KBM-7 (cell line): Measurements from ENCODE around the gene PCYT2.

Experiments
- DNase-seq: peaks from one replicate; pipeline ENCODE4 v3.0.0-alpha.2; 2015
- in situ Hi-C: fragments of 300-500 bp; cut with MboI; formaldehyde crosslinking; loops from 2 replicates; pipeline ENCODE4 v1.14.3; 2020; ENCODE audit warnings: low sequenced_read_pairs, low pct_unique_long_range_greater_than_20kb, mixed read lengths

Gene PCYT2

DNA sequence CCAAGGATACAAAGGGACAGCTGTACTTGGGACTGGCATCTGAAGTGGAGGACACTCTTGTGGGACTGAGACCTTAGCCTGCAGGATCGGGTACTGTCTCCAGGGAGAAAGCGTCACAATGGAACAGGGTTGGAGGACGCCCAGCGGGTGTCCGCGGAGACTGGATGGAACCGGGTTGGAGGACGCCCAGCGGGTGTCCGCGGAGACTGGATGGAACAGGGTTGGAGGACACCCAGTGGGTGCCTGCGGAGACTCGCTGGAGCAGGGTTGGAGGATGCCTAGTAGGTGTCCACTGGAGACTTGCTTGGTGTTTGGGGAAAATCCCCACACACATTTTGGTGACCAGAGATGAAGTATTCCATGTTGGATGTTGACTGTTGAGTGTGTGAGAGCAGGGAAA, 36.0 kb upstream of the PCYT2 start, which contains the start of gene MYADML2:
TSS of gene MYADML2 (minus strand) at position 45 of the 400 bp plus-strand sequence. CDS start 5,492 bp downstream, outside the sequence.
- DNase-seq: no peak
- in situ Hi-C loops: no loop called here

DNA sequence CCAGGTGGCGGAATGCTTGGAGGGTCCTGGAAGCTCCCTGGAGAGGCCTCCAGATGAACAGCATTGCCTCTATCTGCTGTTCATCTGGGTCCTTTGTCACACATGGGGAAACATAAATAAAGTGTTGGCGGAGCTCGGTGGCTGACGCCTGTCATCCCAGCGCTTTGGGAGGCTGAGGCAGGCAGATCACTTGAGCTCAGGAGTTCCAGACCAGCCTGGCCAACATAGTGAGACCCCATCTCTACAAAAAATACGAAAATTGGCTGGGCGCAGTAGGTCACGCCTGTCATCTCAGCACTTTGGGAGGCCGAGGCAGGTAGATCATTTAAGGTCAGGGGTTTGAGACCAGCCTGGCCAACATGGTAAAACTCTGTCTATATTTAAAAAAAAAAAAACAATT, 33.7 kb upstream of the PCYT2 start:
- DNase-seq: no peak
- in situ Hi-C loops: no loop called here

DNA sequence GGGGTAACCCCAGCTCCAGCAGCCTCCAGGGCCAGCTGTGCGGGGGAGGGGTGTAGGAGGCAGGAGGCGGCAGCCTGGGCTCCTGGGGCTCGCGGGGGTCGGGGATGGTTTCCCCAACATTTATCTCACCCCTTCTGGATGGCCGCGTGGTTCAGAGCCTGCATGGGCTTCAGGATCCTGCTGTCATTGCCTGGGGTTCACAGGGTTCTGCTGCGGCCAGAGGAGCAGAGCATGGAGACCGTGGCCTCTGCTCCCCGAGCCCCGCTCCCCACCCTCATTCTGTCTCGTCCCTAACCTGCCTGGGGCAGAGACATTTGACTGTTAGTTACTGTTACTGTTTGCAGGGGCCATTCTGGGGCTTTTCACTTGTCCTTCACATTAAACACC, 31.0 kb upstream of the PCYT2 start:
- in situ Hi-C loops: no loop called here
- DNase-seq: no peak

DNA sequence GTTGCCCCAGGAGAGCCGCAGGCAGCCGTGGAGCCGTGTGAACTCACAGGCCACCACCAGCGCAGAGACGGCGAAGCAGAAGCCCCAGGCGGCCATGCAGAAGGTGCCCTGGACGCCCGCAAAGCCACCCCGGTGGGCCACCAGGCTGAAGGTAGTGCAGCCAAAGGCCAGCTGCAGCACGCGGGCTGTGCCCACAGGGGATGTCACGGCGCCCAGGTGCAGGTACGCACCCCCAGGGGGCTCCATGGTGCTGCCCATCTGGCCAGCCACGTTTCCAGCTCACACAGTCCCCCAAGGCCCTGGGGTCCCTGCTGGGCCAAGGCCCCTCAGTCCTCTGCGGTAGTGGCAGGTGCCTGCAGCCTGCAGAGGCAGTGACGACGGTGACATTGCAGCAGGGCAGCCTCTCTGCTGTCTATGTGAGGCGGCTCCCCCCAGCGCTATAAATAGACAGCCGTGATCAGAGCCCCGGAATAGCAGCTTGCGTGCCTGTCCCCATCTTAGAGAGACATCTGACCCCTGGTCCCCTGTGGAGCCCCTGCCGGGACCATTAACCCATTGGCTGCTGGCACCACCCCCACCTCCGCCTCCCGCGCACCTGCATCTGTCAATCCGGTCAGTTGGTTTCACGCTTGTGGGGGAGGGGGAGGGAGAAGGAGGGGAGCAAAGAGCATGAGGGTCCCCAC, 30.4 kb upstream of the PCYT2 start:
- in situ Hi-C loops: no loop called here
- DNase-seq: no peak

DNA sequence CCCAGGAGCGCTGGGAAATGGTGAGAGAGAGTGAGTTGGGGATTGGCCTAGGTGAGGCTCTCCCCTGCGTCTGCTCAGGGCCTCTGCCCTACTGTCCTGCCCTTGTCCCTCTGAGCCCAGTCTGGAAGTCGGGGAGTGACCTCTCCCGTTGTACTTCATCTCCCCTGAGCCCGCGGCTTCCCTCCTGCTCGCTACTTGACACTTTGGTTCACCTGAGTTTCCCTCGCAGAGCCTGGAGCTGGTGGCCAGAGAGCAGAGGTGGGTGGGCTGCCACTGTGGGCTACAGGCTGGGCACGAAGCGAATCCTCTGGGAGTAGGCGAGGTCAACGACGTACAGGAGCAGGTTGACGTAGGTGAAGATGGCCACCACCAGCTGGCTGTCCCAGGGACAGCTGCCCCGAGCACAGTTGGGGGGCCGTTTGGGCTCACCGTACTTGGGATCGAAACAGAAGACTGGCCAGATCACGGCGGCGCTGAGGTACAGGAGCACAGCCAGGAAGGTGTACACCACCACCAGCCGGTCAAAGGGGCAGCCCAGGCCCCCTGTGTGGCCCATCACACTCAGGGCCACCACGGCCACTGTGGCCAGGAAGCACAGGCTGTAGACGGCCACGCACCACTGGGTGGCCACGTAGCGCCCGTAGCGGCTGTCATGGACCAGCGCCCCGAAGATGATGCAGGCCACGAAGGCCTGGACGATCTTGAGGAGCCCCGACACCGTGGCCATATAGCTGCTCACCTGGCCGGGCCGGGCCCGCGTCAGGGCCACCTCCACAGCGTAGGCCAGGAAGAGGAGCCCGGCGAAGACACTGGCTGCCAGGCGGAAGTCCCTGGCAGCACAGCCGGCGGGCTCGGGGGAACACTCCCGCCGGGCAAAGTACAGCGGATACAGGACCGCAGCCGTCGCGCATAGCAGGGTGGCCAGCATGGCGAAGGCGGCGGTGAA, 29.6 kb upstream of the PCYT2 start:
- in situ Hi-C loops: no loop called here
- DNase-seq: no peak

DNA sequence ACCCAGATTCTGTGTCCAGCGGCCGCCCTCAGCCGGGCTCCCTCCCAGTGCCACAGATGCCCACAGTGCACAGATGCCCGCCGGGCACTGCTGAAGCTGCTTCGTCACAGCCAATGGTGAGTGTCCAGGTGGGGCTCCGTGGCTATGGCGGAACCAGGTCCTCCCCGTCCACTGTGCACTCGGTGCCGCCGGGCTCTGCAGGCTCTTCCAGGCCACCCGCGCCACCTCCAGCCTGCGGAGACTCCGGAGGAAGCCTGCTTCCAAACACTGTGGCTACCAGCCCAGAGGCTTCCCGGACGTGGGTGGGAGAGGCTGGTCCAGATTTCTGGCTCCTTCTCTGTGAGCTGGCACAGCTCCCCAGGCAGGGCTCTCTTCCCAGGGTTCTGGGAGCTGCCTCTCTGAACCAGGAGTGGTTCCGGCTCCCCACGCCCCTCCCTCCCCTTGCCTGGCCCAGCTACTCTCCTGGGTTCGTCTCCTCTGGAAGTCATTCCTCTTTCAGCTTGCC, 28.7 kb upstream of the PCYT2 start:
- DNase-seq: no peak
- in situ Hi-C loops: no loop called here

DNA sequence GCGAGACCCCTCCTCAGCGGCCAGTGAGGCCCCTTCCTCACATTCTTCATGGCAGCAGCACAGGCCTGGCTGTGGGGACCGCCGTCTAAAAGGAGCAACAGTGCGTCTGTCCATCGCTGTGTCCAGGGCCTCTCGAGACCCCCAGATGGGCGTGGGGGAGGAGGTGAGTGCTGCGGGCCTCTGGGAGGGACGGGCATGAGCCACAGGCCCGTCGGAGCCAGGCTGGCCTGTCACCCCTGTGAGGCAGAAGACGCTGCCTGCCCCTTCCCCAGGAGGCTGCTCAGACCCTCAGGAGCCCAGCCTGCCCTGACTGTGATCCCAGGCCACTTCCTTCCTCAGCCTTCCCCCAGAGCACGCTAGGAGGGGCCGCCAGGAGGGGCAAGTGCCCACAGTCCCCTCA, 28.0 kb upstream of the PCYT2 start:
- in situ Hi-C loops: no loop called here
- DNase-seq: no peak

DNA sequence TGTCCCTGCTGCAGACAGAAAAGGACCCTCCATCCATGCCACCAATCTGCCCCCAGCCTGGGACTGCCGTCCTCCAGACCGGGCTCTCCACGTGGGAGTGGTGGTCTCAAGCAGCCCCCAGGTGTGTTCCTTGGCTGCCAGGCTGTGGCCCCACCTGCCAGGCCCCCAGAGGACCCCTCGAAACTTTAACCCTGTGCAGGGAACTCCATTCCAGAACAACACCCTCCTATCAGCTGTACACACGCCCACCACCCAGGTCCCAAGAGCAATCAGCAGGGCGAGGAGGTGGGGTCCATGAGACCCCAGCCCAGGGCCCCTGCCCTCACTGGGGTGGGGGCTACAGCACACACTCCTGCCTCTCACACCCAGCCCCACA, 24.5 kb upstream of the PCYT2 start:
- in situ Hi-C loops: no loop called here
- no peak for DNase-seq

DNA sequence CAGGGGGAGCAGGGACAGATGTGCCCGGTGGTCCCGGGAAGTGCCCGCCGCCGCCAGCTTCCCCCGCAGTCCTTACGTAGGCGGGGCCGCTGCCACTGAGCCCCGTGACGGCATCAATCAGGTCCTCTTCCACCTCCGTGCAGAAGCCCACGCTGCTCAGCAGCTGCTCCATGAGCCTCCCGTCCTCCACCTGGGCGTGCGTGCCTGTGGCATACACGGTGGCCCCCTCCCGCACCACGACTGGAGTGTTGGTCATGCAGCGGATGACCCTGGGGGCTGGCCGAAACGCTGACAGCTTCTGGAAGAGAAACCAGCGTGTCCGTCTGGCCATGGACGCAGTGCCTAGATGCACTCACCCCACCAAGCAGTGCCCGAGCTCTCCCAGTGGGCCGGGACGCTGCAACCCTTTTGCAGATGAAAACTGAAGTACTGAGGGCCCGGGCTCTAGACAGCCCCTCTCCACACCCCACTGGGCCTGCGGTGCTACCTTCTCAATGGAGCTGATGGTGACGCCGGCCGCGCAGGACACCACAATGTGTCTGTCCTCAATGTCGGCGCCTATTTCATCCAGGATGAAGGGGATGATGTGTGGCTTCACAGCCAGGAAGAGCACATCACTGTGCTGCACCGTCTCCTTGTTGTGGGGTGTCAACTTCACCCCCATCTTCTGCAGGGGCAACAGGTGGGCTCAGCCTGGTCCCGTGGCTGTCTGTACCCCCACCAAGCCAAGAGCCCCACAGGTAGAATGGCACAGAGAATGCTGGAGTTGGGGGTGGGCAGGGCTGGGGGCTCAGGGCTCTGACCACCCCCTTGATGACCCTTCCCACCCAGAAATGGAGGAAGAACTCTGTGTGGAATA, 23.9 kb upstream of the PCYT2 start:
- in situ Hi-C loops: no loop called here
- no peak for DNase-seq

DNA sequence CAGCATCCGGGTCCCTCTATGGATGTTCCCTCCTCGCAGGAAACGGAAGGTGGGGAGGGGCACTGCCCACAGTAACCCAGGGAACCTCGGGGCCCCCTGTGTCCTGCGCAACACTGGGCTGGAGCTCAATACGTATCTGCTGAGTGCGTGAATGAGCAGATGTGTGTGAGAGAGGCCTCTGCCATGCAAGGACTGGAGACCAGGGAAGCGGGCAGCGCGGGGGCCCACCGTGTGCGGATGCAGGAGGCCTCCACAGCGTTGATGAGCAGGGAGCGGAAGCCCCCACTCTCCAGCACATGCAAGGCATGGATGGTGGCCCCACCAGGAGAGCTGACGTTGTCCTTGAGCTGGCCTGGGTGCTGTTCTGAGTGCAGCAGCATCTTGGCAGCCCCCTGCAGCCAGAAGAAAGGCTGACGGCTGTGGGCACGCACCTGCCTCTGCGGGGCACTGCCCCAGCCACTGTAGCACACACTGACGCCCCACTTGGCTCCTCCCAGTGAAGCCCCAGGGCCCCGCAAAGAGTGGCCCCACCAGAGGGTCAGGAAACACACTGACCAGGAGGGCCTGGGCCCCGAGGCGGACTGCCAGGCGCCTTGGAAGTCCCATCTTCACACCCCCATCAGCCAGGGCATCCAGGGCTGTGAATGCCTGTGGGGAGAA, 23.0 kb upstream of the PCYT2 start:
- in situ Hi-C loops: no loop called here
- DNase-seq: no peak

DNA sequence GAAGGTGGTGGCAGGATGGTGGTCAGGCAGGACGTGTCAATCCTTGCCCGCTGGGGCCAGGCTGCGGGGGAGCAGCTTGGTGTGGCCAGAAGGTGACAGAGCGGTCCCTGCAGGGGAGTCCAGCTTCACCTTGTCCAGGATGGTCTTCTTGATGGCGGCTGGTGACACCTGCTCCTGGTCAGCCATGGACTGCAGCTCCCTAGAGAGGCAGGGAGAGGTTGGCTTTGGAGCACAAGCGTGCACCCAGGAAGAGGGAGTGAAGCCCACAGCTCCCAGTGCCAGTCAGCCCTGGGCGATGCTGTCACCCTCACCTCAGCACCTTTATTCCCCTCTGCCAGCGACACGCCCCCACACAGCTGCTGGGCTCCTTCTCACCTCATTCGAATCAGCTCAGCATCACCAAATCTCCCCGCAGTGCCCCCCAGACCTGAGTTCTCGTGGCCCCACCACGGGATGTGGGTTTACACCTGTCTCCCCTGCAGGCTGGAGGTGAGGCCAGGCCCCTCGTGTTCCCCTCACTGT, 22.0 kb upstream of the PCYT2 start:
- no peak for DNase-seq
- in situ Hi-C loops: no loop called here

DNA sequence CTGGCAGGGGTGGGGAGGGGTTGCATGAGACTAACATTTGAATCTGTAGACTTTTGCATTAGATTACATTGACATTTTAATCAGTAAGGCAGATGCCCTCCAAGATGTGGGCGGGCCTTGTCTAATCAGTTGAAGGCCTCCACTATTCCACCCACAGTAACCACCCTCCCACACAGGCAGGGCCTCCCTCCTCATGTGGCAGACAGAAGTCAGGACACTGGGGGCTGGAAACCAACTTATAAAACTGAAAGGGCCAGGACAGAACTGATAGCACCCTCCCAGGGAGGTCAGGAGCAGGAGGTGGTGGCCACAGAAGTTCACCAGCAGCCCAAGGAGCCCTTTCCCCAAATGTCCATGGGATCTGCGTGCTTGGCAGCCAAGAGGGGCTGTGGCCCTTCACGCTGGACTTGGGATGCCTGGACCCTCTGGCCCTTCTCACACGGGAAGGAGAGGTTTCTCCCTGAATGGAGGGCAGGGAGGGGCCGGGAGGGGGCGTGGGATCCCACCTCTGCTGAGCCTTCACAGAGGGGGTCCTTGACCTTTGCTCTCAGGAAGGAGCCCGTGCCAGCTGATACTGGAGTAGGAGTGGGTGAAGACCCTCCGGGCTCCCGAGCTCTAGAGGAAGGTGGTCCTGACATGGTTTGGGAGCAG, 21.3 kb upstream of the PCYT2 start:
- in situ Hi-C loops: no loop called here
- no peak for DNase-seq

DNA sequence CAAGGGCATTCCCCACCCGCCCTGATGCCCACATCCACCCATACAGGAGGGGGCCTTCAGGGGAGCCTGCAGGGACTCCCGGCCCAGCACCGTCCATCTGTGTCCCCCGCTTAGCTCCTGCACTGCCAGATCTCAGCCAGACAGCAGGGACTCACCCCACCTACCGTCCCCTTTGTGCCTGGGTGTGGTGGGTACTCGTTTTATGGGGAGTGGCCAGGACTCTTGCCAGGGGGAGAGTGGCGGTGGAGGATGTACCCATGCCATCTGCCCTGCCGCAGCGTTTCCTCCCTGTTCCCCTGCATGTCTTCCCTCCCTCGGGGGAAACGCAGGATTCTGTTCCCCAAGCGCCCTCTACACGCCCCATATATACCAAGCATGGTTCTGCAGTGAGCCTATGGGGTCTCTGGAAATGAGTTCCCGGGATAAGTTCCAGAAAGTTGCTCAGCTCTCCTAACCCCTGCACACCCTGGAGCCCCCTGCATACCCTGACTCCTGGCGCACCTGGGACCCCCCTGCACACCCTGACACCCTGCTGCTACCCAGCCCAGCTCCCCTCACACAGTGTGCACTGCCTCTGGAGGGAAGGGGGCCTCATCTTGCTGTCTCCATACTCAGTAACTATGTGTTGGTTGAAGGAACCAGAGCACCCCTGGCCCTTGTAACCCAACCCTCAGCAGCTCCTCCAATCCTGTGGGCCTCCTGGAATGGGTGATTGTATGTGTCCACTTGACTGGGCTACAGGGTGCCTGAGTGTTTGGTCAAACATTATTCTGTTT, 20.5 kb upstream of the PCYT2 start:
- in situ Hi-C loops: no loop called here
- DNase-seq: no peak

DNA sequence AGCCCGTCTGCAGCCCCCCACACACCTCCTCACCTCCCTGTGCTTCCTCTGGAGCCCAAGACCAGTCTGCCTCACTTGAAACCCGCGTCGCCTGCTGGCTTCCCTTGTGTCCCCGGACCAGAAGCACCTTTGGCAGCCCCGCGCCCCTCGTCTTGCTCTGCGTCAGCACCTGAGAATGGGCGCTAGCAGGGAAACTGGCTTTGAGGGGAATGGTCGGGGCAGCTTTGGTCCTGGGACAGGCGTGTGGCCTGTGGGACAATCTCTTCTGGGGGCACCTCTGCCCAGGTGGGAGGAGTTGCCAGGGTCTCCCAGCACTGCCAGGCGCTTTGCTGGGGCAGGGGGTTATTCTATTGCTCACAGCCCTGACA, 20.0 kb upstream of the PCYT2 start:
- in situ Hi-C loops: no loop called here
- no peak for DNase-seq

DNA sequence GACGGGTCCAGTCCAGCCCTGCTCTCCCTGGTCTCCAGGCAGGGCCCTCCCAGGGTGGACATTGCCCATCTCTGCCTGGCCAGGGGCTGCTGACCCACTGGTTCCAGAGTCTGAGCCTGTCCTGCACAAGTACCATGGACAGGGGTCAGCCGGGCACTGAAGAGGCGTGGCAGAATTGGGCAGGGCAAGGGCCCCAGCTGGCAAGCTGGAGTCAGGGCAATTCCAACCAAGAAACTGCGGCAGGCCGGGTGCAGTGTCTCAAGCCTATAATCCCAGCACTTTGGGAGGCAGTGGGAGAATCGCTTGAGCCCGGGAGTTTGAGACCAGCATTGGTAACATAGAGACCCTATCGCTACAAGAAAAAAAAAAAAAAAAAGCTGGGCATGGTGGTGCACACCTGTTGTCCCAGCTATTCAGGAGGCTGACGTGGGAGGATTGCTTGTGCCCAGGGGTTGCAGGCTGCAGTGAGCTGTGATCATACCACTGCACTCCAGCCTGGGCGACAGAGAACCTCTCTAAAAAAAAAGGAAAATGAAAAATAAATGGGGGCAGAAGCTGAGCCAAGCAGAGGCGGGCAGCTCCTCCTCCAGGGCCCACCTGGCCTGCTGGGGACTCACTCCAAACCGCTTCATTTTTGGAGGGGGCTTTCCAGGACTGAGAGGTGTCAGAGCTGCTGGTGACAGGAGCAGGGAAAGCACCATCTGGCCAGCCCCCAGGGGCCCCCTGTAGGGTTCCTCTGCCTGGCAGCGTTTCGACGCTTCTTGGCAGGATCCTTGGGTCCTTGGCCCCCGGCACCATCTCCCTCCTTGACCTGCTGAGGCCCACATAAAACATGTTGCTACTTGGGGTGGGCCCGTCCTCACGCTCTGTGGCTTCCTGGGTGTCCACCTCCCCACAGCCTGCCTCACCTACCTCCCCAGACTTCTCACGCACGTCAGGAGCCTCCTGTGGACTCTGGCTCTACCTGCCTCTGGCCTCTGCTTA, 19.2 kb upstream of the PCYT2 start:
- no peak for DNase-seq
- in situ Hi-C loops: no loop called here

DNA sequence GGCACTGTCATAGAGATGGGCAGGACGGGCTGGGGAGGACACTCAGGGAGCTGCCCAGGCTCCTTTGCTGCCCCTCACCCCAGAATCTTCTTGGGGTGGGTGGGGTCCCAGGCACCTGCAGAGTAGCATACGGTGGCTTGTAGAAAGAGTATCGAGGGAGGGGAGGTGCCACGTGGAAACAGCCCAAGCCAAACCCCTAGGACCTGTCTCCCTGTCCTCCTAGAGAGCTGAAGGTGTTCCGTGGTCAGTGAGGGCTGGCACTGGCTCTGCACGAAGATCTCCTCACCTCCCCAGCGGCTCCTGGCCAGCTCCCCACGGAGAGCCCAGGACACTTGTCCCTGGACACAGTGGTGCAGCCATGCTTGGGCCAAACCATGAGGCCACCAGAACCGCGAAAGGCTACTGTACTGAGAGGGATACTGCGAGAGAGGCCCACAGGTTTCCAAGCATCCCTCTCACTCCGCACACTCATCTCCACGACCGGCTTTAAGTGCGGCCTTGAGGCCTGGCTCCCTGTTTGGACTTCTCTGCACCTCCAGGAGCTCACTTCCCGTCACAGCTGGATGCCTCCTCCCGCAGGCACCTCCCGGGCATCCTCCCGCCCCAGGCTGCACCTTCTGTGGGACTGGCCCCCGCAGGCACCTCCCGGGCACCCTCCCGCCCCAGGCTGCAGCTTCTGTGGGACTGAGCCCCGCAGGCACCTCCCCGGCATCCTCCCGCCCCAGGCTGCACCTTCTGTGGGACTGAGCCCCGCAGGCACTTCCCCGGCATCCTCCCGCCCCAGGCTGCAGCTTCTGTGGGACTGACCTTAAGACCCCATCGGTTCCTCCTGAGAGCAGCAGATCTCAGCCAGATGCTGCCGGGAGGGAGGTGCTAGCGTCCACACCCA, 18.3 kb upstream of the PCYT2 start:
- in situ Hi-C loops: no loop called here
- no peak for DNase-seq
